Glomerular visceral epithelial cell (primary cell): ENCODE data around the gene GYPA.
A peak's percentile ranks its signal among the peaks of the same experiment; 100 is the strongest.
"Not testable (repeated sequence)": the region's sequence is repeated elsewhere in the genome, so short reads cannot be mapped to it uniquely, and the experiment has no call there.

Source experiments
- DNase-seq: peaks from one replicate; pipeline ENCODE4 v3.0.0-alpha.2; 2016; ENCODE audit errors: extremely low spot score

The GYPA gene

DNA sequence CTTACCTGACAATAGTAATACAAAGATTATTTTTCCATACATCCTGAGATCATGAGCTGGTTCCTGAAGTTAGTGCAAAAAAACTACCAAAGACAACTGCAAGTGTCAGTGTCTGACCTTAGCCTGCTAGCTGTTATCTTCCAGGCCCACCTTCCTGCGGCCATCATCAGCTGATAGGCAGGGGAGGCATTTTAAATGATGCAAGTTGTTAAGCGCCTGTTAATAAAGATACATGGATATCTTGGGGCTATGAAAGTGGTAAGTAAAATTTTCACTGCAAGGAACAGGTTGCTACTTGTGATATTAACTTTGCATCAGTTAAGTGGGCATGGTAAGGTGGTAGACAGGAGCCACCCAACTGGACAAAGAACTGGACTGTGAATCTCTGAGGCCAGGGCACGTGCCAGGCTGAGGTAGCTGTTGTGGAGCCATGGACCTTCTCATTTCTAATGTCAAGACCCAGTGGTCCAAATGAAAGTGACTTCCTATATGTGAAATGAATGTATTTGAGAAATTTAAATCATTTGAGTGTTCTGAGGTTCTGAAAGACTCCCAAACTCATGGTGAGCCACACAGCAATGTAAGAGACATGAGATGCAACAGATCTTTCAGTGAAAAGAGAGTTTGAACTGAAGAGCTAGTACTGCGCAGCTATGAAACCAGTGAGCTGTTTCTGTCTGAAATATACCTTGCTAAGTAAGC, at the start of gene GYPA:
GYPA (minus strand) TSS at position 125 of the 702 bp plus-strand sequence; CDS start at position 42, 83 bp downstream.
- not testable (repeated sequence) for DNase-seq

DNA sequence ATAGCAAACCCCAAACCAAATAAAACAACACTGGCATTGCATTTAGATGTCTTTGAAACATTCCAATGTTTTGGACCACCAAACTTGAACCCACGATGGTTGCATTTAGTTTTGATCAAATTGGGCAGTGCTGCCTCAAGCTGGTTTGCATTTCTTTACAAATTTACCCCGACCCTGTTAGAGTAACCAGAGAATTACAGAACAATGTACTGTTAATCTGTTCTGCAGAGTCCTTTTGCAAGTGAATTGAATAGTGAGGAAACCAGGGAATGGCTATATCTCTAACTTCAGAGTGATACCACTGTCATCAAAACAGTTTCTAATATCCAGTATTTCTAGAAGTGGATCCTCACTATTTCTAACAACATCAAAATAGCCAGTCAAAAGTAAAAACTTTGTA, 49.5 kb upstream of the GYPA start:
- no peak for DNase-seq

DNA sequence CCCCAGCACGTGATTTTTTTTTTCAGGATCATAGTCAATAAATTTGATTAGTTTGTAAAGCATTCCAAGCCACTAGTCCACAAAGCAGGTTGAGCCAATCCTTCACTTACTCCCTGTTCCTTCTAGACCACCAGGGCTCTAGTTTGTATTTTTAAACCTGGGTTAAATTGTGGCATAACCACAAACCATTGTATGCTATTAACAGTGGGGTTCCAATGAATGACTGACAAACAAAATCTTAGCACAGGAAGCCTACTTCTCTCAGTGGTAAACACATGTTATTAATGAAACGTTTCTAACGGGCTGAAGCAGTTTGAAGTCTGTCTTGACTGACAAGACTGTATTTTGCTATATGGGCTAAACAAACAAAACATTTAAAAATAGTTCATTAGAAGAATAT, 48.6 kb upstream of the GYPA start:
- no peak for DNase-seq

DNA sequence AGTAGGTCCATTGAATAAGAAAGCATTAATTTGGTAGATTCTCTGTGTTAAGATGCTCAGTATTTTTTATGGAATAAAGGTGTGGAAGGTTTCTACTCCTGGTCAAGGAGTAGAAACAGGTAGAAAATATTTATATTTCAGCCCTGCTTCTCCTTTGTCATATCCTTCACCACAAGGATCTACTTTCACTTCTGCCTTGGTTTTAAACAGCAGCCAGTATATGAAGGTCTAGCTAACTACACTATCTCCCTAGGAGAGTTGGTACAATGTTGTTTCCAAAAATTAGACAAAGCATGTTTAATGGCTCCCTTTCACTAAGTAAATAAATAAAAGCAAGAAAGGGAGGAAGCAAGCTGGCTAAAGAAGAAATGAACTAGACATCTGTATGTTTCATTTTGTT, 44.6 kb upstream of the GYPA start:
- DNase-seq, result no peak

DNA sequence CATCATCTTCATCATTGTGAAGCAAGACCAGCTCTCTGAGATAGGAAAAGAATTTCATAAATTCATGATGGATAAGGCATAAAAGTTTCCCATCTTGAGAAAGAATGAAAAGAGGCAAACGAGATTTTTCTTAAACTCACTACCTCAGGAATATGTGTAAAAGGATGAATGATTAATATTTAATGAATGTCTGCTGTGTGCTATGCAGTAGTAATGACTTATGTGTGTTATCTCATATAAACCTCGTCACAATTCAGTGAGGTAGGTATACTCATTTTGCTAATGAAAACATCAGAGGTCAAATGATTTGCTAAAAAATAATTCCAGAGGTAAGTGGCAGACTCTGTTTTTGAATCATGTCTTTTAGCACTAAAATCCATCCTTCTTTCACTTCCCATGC, 42.6 kb upstream of the GYPA start:
- DNase-seq, result no peak

DNA sequence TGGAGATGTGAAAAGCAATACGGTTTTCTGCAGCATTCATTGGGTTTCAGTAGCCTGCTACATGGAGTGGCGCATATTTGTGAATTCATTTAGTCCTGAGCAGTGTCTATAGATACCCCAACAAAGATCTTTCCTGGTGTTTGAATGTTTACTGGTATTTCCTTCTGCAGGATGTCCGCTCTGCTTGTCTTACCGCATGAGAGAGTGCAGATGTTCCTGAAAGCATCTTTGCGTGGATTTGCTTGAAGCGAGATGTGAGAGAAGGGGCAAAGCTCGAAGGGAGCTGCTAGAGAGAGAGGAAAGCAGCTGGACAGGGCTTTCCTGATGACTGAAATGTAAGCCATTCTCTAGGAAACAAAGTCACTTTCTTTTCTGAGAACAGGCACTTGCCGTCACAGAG, 40.9 kb upstream of the GYPA start:
- DNase-seq, result no peak

DNA sequence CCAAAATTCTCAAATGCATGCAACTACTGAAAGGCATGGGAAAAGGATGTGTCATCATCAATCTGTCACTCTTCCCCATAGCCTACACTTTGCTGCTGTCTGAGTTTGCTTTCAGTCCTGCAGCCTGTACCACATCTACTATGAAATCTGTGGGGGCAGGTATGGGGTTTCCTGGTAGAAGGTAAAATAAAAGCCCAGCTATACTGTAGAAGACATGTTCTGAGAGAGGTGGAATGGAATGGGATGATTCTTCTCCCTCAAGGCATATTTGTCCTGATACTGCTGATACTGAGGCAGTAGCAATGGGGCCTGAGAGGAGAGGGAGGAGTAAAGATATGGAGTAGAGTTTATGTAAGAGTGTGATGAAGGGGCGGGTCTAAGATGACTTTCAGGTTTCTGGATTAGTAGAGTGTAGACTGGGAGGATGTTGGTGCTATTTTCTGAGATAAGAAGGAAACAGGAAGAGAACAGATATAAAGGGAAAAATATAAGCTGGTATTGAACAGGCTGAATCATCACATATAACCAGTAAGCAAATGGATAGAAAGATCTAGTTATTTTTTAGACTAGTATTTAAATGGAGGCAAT, 38.7 kb upstream of the GYPA start:
- DNase-seq, result no peak

DNA sequence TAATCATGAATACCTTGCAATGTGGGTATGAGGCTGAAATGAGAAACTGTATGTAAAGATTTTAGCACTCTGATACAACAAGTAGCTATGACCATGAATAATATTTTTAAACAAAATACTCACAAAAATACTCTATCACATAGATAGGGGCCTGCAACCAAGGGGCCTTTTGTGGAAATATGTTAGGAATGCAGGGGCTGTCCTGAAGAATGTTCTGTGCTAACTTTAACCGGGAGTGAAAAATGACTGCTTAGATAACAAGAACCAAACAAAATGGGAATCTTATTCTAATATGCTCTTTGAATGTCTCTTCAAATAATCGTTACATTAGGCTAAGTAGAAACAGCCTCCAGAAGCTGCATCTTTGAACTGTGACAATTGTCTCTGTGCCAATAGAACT, 37.9 kb upstream of the GYPA start:
- DNase-seq, result peak; percentile 21

DNA sequence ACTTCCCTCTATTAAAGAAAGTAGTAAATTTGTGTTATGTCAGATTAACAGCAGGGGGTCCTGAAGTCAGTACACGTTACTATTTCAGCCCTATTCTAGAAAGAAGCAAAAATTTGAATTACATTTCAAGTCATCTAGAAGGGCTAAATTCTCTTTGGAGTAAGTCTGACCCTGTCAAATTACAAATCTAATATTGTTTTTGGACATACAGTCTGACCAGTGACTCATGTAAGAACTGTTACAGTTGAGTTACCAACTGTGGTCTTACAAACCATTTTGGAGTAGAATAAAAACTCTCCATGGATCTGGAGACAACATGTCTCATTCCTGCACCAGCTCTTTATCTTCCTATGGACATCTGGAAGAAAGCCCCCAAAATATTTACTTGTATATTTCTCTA, 36.0 kb upstream of the GYPA start:
- peak; percentile 35 for DNase-seq

DNA sequence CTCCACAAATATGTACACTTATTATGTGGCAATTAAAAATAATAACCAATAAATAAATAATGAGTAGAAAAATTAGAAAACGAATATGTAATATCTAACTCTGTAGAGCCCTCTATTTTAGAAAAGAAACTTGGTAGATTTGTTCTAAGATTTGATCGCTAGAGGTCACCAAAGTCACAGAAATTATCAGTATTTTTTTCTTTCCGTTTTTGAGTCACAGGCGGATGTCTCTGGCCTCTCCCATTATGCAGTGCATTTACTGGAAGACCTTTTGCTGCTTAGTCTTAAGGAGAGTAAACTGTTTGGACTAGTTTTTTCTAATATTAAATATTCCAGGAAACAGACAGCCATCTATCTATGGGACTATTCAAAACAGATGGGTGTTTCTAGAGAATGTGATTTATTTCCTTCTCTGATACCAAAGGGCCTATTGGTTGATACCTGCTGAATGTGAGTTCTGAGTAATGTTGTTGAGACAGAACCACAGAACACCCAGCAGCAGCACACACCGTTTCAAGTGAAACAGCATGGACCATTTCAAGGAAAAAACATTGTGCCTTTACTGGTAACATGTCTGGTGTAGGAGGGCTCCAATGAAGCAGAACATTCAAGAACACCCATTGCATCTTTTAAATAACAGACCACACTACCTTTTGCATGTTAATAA, 34.0 kb upstream of the GYPA start:
- DNase-seq, result peak; percentile 69

DNA sequence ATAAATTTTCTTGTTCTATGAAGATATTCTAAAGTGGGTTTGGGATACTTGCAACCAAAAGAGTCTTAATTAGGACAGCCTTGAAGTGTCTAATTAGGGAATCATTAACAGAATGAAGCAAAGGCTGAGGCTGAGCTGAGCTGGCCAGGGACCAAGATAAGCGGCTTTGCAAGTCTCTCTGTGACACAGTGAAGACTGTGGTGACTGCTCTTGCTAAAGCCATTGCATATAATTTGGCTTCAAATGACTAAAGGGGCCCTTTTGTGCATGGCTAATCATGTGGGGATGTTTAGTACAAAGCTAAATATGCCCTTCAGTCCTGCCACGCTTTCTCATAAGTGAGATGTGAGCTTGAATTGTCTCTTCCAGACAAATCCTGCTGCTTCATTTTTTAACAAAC, 31.2 kb upstream of the GYPA start:
- DNase-seq, result peak; percentile 20

DNA sequence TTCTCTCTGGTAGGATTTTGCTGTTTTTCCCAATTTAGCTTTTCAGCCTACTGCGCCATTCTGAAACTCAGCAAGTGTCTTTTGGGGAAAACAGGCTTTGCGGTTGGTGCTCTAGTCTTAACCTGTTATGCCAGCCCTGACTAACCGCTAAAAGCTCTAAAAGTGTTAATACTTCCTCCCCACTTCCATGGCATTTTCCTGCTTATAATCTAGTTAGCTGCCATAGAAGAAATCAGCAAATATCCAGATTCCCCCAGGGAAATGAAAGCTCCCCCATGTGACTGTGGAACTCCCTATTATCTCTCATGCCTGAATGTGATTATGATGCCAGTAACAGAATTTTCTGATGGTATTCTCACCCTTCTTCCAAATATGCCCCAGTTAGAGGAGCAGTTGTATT, 28.7 kb upstream of the GYPA start:
- DNase-seq, result no peak

DNA sequence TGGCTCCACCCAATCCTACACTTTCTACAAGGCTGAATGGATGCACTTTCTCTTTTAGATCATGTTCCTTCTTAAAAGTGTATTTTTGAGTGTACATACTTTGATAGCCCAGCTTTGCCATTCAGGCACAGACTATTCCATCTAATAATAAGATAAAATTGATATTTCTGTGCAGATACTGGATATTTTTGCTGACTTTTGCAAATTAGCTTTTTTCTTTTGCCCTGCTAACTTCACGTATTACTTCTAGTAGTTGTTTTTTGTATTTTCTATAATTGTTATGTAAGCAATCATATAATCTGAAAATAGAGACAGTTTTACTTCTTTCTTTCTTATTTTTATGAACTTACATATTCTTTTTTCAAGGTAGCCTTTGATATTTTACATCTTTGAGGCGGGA, 13.5 kb upstream of the GYPA start:
- DNase-seq, result no peak

DNA sequence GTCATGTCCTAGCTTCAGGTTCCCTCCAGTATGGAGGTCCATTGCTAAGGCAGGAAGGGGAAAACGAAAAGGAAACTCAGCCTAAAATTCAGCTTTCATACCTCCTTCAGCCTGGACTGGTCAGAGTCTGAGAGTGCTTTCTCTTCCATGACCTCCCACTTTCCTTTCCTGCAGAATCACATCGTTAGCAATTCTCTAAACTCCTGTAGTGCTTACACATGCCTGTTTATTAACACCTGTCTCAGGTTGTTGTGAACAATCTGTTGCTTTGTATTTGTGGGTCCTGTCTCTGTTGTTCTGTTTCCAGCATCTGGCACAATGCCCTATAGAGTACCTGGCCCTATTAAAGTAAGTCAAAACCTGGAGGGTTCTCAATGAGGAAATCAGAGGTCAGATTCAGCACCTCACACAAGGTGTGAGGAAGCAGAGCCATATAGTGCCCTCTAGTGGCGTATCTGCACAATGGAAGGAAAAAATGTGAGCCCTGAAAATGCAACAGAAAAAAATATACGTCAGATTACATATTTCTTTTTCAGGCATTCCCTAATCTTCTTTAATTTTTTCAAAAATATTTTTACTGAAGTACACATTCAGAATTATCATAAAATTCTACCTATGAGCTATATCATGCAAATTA, 2.3 kb upstream of the GYPA start:
- DNase-seq, result peak; percentile 30

DNA sequence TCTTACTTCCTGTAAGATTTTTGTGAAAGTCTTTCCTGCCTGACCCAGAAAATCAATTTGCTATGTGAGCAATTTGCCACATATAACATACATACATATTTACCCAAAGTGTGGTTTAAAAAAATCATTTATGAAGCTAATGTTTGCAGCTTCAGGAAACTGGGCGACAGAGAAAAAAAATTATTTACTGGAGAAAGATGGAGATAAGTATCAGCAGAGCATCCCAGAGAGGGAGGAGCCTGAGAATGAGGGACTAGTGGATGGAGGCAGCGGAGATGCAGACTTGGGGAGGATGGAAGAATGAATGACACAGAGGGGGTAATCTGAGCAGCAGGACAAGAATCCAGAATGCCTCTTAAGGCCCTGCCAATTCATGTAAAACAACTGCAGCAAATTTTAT, 975 bp upstream of the GYPA start:
- DNase-seq, result no peak

DNA sequence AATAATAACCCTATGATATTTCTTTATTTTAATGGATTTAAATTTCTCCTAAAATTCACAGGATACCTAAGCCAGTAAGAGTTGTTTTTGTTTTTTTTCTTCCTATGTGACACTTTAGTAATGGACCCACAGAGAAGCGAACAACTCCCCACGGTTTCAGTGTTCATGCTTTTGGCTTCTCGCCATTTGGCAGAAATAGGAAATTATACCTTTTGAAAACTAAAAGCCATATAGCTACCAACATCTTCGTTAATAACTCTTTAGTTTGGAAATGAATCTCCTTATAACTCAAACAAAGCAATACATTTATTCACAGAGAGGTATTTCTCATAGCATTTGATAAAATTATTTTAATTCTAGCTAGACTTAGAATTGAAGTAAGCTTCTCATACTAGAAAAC, 527 bp downstream of the GYPA start:
- DNase-seq, result not testable (repeated sequence)

DNA sequence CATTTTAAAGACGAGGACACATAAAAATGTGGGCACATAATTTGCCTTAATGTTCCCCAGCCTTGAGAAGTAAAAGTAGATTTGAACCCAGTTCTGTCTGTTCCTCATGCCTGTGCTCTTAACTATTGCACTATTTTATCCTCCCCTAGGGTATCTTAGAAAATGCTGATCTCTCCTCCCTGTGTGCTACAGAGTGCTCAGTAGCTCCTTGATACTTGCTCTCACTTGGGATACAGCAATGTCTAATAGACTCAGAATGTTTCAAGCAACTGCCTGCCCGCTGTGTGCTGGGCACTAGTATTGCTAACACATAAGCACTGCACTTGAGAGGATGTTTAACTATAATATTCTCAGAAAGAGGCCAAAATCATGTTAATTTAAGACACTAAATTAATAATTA, 971 bp downstream of the GYPA start:
- DNase-seq, result not testable (repeated sequence)

DNA sequence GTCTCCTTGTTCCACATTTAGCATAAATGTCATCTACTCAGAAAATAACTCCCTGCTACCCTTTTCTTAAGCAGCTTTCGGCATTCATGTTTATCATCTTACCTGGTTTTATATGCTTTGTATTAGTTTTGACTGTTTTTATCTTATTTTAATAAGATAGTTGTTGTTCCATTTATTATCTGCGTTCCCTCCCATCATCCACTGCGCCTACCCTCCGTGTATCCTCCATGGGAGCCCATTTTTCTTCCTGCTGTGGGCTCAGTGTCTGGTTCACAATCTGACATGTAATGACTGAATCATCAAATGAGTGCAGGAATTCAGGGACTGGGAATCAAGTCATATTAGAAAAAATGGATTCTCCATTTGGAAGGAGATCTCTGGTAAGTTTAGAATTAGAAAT, 2.3 kb downstream of the GYPA start:
- DNase-seq, result not testable (repeated sequence)

DNA sequence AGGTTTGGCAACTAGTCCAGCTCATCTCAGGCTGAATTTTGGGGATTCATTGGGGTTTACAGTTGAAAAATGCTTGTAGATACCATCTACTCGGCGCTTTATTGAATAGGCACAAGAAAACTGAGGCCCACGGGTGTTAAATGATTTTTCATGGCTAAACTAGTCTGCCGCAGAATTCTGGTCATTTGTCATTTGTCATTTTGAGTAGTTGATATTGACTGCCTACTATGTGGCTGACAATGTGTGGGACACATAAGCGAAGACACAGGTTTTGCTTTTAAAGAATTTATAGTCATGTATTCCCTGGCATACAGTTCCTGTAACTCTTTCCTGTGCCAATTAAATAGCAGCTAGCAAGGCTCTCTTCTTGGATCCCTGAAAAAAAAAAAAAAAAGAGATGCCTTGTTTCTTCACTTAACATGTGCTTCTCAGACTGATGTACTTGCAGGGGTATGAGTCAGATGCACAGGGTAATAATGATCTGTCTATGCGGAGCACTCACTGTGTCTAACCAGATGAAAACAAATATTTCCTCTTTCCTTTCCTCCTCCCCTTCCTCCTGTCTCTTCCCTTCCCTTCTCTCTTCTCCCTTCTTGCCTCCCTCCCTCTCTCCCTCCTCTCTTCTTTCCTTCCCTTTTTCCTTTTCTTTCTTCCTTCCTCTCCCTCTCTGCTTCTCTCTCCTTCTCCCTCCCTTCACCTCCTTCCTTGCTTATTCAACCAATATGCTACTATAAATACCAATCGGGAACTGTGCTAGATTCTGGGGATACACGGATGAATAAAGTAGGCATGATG, 3.2 kb downstream of the GYPA start:
- peak; percentile 3 for DNase-seq

DNA sequence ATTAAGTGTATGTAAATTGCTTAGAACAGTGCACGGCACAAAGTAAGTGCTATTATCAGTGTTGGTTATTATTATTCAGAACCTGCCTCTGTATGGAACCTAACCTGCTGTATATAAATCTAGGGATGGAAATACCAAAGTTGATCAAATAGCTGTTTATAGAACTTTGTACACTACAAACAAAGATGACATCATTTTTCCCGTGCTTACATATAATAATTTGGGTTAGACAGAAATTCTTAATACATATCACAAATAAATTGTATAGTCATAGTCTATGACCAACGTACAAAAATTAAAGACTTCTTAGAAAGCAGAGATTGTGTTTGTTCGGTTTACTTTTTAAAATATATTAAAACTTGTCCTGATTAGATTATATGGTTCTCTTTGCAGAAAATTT, 4.3 kb downstream of the GYPA start:
- DNase-seq, result not testable (repeated sequence)

DNA sequence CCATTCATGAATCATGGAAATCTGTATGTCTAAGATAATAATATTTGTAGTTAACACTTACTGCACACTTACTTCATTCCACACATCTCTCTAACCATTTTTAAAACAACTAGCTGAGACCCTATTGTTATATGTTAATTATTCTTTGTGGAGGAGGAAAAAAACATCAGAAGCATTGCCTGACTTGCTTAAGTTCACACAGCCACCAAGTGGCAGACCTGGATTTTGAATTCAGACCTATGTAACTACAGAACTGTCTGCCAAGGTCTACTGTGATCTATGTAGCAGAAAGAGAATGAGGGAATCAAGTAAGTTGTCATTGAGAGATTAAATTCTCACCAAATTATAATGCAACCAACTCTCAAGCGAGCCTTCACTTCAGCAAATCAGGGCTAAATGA, 10.4 kb downstream of the GYPA start:
- not testable (repeated sequence) for DNase-seq

DNA sequence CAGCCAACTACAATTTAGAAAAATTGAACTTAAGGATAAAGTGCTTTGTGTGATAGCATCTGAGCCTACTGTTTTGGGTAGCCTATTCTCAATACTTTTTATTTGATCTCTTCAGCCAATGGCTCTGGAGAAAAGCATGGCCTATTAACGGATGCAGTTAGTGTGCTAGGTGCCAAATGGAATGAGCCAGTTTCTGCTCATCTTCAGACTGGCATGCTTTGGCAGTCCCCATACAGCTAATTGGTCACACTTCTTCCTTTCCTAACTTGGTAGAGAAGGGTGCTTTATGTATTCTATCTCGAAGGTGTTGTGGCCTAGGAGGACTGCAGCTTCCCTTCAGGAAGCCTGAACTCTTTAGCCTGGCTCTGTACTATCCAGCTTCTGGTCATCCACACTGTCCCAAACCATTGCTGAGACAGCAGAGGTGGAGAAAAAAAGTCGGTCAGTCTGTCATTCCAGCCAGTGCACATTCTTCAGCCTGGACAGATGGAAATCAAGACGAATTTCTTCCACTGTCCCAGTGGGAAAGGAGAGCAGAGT, 11.1 kb downstream of the GYPA start:
- not testable (repeated sequence) for DNase-seq
